Right forelimb (tissue), 1 donor: ENCODE results near the gene LITAF.
A peak's percentile ranks its signal among the peaks of the same experiment; 100 is the strongest.
"Not testable (repeated sequence)": the region's sequence is repeated elsewhere in the genome, so short reads cannot be mapped to it uniquely, and the experiment has no call there.

ENCODE experiments used
- DNase-seq: peaks from one replicate; pipeline ENCODE4 v3.0.0-alpha.2; 2018

LITAF gene

DNA sequence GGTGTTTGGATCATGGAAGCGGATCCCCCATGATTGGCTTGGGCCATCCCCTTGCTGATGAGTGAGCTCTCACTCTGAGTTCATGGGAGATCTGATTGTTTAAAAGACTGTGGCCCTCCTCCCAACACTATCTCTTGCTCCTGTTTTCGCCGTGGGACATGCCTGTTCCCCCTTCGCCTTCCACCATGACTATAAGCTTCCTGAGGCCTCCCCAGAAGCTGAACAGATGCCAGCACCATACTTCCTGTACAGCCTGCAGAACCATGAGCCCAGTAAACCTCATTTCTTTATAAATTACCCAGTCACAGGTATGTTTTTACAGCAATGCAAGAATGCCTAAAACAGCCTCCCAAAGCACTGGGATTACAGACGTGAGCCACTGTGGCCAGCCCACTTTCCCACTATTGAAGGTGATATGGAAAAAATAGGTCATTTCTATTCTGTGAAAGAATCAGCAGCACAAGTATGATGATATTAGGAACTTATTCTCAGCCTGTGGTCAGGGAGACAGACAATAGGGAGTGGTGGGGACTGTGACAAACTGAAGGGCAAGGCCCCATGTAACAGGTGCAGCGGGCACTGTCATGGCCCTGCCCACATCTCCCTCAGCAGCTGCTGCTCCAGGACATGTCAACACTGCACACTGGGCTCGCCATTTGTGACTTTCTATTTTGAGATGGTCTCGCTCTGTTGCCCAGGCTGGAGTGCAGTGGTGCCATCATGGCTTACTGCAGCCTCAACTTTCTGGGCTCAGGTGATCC is 33.7 kb upstream of the LITAF start:
- no peak for DNase-seq

DNA sequence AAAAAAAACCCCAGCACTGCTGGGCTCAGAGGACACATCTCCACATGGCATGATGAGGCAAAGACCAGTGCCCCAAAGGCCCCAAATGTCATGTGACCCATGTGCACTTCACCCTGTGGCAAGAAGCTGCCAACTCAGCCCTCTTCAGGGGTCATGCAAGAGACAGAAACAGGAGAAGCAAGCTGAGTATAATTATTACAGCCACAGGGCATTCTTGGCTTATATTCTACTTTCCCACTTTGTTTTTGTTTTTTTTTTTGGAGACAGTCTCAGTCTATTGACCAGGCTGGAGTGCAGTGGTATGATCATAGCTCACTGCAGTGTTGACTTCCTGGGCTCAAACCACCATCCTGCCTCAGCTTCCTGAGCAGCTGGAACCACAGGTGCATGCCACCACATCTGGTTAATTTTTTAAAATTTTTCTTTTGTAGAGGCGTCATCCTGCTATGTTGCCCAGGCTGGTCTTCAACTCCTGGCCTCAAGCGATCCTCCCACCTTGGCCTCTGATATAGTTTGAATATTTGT is 32.7 kb upstream of the LITAF start:
- DNase-seq = no peak

GRCh38 chr16:11618107-11618717 is 31.5 kb upstream of the LITAF start:
- no peak for DNase-seq

GRCh38 chr16:11615748-11616447 is 29.2 kb upstream of the LITAF start:
- DNase-seq = no peak

DNA sequence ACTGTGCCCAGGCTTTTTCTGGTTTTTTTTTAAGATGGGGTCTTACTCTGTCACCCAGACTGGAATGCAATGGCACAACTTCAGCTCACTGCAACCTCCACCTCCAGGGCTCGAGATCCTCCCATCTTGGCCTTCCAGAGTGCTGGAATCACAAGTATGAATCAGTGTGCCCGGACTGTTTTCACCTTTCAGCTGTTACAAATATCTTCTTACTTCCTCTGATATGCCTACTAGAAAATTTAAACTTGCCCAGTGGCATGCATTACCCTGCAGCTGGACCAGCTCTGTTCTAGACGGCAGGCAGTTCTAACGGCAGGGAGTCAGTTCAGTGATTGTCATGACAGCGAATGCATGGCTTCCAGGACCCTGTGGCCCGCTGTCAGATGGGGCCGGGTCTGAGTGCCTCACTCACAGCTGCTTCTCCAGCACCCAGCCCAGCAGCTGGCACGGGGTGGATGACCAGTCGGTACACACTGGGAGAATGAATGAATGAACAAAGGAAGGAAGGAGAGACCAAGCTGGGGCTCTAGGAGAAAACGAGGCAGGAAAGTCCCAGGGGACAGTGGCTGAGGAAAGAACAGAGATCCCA is 28.0 kb upstream of the LITAF start:
- DNase-seq = no peak

DNA sequence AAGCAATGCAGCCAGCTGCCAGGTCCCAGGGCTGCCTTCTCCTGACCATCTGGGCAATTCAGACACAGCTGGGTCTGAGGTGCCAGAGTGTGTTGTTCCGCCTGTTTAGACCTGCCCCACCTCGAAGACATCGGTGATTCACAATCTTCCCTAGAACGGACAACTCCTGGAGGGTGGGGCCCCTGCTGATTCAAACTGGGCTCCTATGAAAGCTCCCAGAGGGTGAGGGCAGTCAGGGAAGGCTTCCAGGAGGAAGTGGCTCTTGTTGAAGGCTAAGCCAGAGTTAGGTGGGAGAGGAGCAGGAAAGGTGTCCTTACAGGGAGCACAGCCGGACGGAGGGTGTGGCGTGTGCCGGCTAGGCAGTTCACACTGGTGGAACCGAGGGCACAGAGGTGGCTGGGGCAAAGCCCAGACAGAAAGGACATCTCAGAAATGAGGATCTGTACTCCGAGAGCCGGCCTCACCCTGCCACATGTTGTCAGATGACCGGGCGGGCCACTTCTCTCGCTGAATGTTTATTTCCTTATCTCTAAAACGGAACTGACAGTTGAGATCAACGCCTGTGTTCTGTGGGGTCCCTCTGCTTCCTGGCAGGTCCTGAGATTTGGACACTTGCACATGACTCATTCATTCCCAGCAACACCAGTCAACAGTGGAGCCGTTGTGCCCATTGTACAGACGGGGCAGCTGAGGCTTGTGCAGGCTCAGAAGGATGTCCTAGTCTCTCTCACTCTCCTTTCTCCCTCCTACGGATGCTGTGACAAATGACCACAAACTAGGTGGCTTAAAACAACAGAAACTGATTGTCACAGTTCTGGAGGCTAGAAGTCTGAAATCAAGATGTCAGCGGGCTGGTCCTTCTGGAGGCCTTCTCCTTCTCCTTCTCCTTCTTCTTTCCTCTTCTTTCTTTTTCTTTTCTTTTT is 26.9 kb upstream of the LITAF start:
- no peak for DNase-seq

- DNase-seq = no peak
Measured at GRCh38 chr16:11612665-11613025, 25.9 kb upstream of the LITAF start.

DNA sequence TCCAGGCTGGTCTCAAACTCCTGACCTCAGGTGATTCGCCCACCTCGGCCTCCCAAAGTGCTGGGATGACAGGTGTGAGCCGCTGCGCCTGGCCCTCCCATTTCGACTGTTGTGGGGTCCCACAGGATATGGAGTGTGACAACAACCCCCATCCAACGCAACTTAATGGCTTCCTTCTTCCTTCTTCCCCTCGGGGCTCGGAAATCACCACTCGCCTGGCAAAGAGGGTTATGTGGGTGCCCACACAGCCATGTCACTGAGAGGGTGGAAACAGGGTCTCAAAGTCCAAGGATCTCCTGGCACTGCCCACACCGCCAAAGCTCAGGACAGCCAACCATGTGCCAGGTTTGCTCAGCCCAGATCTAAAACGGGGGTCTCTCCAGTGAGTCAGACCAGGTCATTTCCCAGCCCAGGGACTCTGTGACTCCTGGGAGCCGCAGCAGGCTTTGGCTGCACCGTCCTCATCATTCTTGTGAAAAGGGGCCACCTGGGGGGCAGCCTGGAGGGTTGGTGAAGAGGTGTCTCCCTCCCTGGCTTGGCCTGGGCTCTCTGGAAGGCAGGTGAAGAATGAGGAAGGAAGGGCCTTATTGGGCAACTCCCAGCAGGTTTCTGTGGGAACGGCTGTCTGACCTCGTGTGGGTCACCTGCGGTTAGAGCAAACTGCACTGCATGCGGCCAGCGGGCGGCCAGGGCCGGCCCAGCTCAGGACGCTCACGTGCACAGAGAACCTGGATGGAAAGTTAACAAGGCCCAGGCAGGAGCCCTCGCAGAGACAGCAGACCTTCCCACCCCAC is 25.3 kb upstream of the LITAF start:
- DNase-seq = no peak

- DNase-seq = no peak
Measured at GRCh38 chr16:11610580-11610979, 23.9 kb upstream of the LITAF start.

GRCh38 chr16:11610121-11610505 is 23.4 kb upstream of the LITAF start:
- DNase-seq = no peak

DNA sequence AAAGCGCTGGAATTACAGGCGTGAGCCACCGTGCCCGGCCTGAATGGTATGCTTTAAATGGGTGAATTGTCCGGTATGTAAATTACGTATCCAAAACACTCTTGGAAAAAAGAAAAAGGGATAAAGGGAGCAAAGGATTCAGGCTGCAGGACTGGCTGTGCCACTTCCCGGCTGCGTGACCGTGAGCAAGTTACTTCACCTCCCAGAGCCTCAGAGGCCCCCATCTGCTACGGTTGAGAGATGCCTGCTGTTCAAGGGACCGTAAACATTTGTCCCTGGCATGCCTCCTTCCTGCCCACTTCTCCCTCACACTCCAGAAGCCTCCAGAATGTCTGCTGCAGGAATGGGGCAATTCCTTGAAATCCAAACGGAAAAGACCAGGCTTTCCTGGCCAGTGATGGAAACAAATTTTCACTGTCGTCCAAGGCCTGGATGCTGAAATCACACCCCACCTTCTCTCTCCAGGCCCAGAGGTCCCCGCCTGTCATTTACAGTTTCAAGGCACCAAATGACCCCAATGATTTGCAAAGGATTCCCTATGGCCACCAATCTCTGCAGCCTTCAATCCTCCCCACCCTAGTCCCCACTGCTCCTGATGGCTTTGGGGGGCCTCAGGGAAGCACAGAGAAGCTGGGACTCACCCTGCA is 22.9 kb upstream of the LITAF start:
- DNase-seq = no peak

- no peak for DNase-seq
Measured at GRCh38 chr16:11605891-11606290, 19.2 kb upstream of the LITAF start.

- no peak for DNase-seq
Measured at GRCh38 chr16:11605564-11605886, 18.8 kb upstream of the LITAF start.

GRCh38 chr16:11604783-11605563 is 18.3 kb upstream of the LITAF start:
- DNase-seq = no peak

GRCh38 chr16:11604296-11604695 is 17.6 kb upstream of the LITAF start:
- not testable (repeated sequence) for DNase-seq

- peak; percentile 69 for DNase-seq
Measured at GRCh38 chr16:11603331-11603750, 16.6 kb upstream of the LITAF start.

DNA sequence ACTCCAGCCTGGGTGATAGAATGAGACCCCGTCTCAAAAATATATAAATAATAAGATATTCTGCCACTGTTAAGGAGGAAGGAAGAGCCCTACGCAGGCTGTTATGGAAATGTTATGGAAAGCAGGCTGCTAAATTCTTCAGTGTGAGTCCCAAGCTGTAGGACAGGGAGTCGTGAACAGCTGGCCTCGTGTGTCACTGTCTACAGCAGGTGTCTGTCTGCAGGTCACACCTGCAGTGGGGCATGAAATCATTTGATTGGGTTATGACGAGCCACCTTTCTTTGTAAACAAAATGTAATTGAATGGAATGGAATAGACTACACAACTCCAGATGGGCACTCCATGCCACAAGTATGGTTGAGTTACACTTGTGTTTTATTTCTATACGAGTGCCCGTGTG is 15.6 kb upstream of the LITAF start:
- no peak for DNase-seq

- DNase-seq = no peak
Measured at GRCh38 chr16:11601911-11602310, 15.2 kb upstream of the LITAF start.

- DNase-seq = no peak
Measured at GRCh38 chr16:11601425-11601824, 14.7 kb upstream of the LITAF start.

GRCh38 chr16:11599579-11599978 is 12.9 kb upstream of the LITAF start:
- DNase-seq = no peak
